ENCODE measurements around the gene RFXAP.
A peak's percentile ranks its signal among the peaks of the same experiment; 100 is the strongest.

The RFXAP gene

DNA sequence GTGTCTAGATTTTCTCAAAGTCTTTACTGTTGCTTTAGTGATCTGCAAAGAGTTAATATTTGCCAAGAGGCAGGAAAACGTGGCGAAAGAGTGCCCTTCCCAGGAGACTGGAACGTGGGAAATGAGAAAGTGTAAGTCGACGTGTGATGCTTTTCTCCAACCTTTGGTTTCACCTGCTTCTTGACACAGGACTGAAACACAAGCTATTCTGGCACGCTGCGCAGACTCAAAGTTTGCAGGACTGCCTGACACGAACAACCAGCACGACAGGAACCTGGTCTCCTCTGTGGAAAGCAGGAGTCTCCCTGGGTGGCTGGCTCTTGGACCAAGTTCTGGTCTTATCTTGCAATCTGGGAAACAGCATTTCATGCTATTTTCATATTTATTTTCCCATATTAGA is 28.6 kb downstream of the RFXAP start:
- TF ChIP-seq CTCF (conservative IDR thresholded peaks at IDR 0.05) (no peak), ZFX (IDR thresholded peaks at IDR 0.05) (no peak)
- no peak overlapping the region for H3K27ac ChIP-seq

- no peak overlapping the region for H3K27ac ChIP-seq
Measured at GRCh38 chr13:36848199-36848982, 29.4 kb downstream of the RFXAP start.

GRCh38 chr13:36850790-36851438 is 31.9 kb downstream of the RFXAP start:
- no peak overlapping the region for H3K27ac ChIP-seq
- TF ChIP-seq CTCF (conservative IDR thresholded peaks at IDR 0.05) (peak; percentile 57), ZFX (IDR thresholded peaks at IDR 0.05) (no peak)

More at GRCh38 chr13:36848199-36848982, 29.4 kb downstream of the RFXAP start:
- TF ChIP-seq CTCF (conservative IDR thresholded peaks at IDR 0.05): peak; percentile 43
- no peak for TF ChIP-seq ZFX (IDR thresholded peaks at IDR 0.05)

- H3K27ac ChIP-seq: no peak overlapping the region
- TF ChIP-seq ZFX (IDR thresholded peaks at IDR 0.05) (no peak), CTCF (conservative IDR thresholded peaks at IDR 0.05) (no peak)
Measured at GRCh38 chr13:36857253-36857652, 38.2 kb downstream of the RFXAP start.

DNA sequence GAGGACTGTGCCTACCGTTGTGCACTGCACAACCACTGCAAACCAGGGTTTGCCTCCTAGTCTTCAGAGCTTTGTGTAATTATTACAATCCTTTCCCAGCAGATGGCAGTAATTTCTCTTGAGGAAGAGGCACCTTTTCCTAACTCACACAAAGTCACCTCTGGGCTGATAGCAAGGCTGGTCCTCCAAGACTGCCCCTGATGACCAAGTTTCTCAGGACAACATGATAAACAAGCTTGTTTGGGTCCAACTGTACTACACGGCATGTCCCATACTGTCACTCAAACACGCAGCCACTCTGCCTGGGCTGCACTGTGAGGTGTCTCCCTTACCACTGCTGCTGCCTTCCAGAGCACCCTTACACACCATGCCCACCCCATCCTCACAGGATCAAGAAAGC is 39.3 kb downstream of the RFXAP start:
- H3K27ac ChIP-seq: no peak overlapping the region
- TF ChIP-seq CTCF (conservative IDR thresholded peaks at IDR 0.05) (peak; percentile 67), ZFX (IDR thresholded peaks at IDR 0.05) (no peak)

- H3K27ac ChIP-seq: no peak overlapping the region
- TF ChIP-seq ZFX (IDR thresholded peaks at IDR 0.05): no peak
- TF ChIP-seq CTCF (conservative IDR thresholded peaks at IDR 0.05): no peak
Measured at GRCh38 chr13:36859259-36859658, 40.2 kb downstream of the RFXAP start.

DNA sequence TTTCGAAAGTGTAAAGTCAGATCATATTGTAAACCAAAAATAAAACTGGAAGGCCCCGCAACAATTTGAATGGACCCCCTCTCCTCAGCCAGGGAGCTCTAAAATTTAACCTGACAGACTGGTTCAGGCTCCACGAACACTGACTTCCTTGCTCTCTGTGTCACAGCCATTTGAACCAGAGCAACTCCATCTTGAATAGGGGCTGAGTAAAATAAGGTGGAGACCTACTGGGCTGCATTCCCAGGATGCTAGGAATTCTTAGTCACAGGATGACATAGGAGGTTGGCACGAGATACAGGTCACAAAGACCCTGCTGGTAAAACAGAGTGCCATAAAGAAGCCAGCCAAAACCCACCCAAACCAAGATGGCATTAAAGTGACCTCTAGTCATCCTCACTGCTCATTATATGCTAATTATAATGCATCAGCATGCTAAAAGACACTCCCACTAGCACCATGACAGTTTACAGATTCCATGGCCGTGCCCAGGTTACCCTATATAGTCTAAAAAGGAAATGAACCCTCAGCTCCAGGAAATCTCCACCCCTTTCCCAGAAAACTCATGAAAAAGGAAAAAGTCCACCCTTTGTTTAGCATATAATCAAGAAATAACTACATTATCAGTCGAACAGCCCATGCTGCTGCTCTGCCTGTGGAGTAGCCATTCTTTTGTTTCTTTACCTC is 43.1 kb downstream of the RFXAP start:
- TF ChIP-seq ZFX (IDR thresholded peaks at IDR 0.05) (no peak), CTCF (conservative IDR thresholded peaks at IDR 0.05) (no peak)
- no peak overlapping the region for H3K27ac ChIP-seq
